Choroid plexus epithelial cell (primary cell): Measurements from ENCODE around the gene COX4I1.

Experiments used
- DNase-seq: peaks from one replicate; pipeline ENCODE4 v3.0.0-alpha.2; 2010; ENCODE audit warnings: low read depth
- H3K4me3 ChIP-seq: 2 replicates; pipeline ENCODE4 v1.5.1; 2011; ENCODE audit warnings: low read depth, mild to moderate bottlenecking, control low read depth, low read length, moderate library complexity
- TF ChIP-seq, protein P1 (sequence below): conservative IDR thresholded peaks from 2 replicates; pipeline ENCODE4 v1.5.1; 2011; ENCODE audit warnings: low read depth, mild to moderate bottlenecking, control low read depth, inconsistent platforms, low read length, moderate library complexity

The COX4I1 gene

DNA sequence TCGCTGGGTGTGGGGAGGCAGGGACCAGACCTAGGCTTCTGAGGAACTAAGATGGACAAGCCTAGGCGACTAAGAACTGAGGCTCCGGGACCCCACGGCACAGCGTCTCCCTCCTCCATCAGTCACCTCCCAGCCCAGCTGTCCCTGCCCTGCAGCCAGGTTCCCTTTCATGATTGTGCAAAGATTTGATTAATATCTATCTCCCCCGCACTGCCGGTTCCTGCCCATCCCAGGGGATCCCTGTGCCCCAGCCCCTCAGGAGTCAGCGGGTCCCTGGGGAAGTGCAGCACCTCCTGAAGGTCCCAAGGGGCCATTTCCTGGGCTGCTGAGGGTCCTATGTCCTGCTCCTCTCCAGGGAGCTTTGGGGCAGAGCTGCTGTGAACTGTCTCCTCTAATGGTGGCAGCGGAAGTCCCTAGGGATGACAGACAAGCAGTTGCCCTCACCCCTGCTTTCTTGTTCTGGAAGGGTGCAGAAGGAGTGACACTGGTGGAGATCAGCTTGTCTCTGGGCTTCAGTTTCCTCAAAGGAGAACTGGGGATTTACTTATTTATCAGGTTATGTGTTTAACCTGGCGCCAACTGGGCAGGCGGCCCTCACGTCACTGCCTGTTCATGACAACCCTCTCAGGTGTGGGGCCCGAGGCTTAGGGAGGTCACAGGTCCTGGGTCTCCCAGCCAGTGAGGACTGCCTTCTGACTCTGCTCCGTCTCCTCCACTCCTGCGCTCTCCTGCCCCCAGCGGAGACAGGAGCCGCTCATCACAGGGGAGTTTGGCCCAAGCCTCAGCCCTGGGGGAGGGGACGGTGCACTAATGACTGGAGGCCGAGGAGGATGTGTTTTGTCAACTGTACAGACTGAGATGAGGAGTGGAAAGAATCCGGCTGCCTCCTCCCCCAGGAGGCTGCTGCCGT, 46.7 kb upstream of the COX4I1 start:
- H3K4me3 ChIP-seq = no peak overlapping the region
- TF ChIP-seq, protein P1, sequence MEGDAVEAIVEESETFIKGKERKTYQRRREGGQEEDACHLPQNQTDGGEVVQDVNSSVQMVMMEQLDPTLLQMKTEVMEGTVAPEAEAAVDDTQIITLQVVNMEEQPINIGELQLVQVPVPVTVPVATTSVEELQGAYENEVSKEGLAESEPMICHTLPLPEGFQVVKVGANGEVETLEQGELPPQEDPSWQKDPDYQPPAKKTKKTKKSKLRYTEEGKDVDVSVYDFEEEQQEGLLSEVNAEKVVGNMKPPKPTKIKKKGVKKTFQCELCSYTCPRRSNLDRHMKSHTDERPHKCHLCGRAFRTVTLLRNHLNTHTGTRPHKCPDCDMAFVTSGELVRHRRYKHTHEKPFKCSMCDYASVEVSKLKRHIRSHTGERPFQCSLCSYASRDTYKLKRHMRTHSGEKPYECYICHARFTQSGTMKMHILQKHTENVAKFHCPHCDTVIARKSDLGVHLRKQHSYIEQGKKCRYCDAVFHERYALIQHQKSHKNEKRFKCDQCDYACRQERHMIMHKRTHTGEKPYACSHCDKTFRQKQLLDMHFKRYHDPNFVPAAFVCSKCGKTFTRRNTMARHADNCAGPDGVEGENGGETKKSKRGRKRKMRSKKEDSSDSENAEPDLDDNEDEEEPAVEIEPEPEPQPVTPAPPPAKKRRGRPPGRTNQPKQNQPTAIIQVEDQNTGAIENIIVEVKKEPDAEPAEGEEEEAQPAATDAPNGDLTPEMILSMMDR = peak; percentile 64
- peak; percentile 63 for DNase-seq

DNA sequence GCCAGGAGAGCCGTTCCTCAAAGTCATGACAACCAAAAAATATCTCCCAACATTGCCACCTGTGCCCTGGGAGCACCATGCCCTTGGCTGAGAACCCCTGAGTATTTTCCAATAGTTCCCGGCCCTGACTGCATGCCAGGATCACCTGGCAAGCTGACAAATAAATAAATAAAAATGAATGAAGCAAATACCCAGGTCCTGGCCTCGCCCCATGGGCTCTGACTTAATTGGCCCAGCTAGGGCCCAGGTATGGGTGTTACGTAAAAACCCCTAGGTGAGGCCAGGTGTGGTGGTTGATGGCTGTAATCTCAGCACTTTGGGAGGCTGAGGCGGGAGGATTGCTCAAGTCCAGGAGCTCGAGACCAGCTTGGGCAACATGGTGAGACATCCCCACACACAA, 45.9 kb upstream of the COX4I1 start:
- H3K4me3 ChIP-seq = no peak overlapping the region
- TF ChIP-seq, protein P1 = no peak
- no peak for DNase-seq

- no peak for DNase-seq
- H3K4me3 ChIP-seq = no peak overlapping the region
- TF ChIP-seq, protein P1 = no peak
These were observed 45.5 kb upstream of the COX4I1 start for GRCh38 chr16:85753976-85754375.

- H3K4me3 ChIP-seq = no peak overlapping the region
- DNase-seq = no peak
- TF ChIP-seq, protein P1 = no peak
These were observed 45.1 kb upstream of the COX4I1 start for GRCh38 chr16:85754413-85754812.

- H3K4me3 ChIP-seq = no peak overlapping the region
- no peak for DNase-seq
- TF ChIP-seq, protein P1 = no peak
These were observed 43.3 kb upstream of the COX4I1 start for GRCh38 chr16:85755929-85756768.

DNA sequence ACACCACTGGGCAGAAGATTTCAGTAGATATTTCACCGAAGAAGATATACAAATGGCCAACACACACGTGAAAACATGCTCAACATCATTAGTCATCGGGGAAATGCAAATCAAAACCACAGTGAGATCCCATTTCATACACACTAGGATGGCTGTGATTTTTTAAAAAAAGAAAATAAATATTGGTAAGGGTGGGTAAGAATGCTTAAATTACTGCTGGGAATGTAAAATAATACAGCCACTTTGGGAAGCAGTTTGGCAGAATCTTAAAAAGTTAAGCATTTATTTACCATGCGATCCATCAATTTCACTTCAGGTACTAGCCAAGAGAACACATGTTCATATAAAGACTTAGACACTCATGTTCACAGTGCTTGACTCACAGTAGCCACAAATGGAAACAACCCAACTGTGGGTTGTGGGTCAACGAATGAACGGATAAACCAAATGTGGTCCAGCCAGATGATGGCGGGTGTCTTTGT, 42.1 kb upstream of the COX4I1 start:
- H3K4me3 ChIP-seq = no peak overlapping the region
- DNase-seq = peak; percentile 74
- TF ChIP-seq, protein P1 = no peak
